GM21576 (cell line): Measurements from ENCODE around the gene SPATA25.
"Not testable (repeated sequence)": the region's sequence is repeated elsewhere in the genome, so short reads cannot be mapped to it uniquely, and the experiment has no call there.

Source experiments
- ATAC-seq: cut with Tn5 transposase; IDR thresholded peaks from one replicate; pipeline ENCODE4 v1.9.1; 2021; ENCODE audit warnings: mild to moderate bottlenecking, moderate library complexity; ENCODE audit not compliant: unreplicated experiment

SPATA25 gene

GRCh38 chr20:45894797-45895196 is 7.4 kb upstream of the SPATA25 start:
- no peak for ATAC-seq

- no peak for ATAC-seq
Observed at GRCh38 chr20:45893831-45894230, 6.4 kb upstream of the SPATA25 start.

DNA sequence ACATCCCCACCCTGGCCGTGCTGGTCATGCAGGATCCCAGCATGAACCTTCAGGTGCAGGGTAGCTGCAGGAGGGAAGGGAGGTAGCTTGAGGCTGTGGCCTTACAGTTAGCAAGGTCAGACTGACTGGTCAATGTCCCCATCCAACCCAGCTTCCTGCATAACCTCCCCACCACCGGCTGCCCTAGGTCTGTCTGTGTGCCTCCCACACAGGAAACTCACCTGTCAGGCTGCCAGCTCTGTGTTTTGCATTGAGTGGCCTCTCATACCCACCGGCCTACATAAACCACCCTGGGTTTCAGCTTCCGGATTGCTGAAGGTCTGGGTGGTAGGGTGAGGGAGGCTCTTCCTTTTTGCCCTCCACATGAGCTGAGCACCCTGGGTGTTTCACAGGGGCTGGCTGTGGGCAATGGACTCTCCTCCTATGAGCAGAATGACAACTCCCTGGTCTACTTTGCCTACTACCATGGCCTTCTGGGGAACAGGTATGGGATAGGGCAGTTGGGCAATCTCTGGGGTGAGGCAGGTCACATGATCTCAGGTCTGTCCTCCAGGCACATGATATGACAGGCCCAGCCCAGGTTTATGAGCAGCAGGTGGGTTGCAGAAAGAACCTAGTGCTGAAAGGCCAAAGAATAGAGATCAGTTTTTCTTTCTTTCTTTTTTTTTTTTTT is 5.5 kb upstream of the SPATA25 start:
- ATAC-seq: no peak

DNA sequence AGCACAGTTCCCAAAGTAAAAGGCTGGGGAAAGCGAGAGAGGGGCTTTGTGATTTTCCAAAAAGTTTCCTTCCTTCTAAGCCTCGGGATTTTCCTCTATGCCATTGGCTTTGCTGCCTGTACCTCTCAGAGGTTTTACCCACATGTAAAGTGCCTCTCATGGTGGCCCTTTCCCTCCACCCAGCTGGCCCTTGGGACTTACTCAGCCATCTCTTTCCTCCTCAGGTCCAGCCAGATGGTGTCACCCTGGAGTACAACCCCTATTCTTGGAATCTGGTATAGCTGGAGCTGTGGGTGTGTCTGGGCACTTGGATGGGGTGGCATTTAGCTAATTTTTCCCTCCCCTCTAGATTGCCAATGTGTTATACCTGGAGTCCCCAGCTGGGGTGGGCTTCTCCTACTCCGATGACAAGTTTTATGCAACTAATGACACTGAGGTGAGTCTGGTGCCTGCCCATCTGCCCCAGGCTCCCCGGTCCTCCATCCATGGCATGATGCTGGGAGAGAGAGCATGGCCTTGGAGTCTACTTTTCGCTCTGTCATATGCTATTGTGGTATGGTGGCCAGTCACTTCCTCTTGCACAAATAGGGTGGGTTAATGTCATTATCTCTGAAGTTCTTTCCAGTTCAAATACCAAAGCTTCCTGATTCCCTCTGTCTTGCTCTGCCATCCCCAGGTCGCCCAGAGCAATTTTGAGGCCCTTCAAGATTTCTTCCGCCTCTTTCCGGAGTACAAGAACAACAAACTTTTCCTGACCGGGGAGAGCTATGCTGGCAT is 4.8 kb upstream of the SPATA25 start:
- no peak for ATAC-seq

DNA sequence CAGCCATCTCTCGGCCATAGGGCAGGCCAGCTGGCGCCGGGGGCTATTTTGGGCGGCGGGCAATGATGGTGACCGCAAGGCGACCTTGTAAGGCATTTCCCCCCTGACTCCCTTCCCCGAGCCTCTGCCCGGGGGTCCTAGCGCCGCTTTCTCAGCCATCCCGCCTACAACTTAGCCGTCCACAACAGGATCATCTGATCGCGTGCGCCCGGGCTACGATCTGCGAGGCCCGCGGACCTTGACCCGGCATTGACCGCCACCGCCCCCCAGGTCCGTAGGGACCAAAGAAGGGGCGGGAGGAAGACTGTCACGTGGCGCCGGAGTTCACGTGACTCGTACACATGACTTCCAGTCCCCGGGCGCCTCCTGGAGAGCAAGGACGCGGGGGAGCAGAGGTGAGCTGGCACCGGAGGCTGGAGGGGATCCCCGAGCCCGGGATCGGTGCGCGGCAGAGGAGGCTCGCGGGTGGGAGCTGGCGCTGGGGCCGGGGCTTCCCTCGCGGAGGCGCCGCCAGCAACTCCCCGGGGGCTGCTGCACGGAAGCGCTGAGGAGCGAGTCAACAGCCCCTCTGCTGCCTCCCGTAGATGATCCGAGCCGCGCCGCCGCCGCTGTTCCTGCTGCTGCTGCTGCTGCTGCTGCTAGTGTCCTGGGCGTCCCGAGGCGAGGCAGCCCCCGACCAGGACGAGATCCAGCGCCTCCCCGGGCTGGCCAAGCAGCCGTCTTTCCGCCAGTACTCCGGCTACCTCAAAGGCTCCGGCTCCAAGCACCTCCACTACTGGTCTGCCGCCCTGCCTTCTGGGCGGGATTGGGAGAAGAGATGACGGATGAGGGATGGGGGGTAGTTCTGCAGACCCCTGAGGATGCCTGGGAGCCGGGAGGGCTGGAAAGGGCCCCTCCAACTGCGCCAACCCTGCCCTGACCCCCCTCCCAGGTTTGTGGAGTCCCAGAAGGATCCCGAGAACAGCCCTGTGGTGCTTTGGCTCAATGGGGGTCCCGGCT is 3.9 kb upstream of the SPATA25 start, which contains the start of the genes CTSA and NEURL2:
CTSA (plus strand) TSS at position 351 of the 999 bp plus-strand sequence; CDS start at position 585, 234 bp downstream.
NEURL2 (minus strand) TSS at position 224 of the 999 bp plus-strand sequence; CDS start at position 7, 217 bp downstream.
- ATAC-seq: peak; percentile 72

DNA sequence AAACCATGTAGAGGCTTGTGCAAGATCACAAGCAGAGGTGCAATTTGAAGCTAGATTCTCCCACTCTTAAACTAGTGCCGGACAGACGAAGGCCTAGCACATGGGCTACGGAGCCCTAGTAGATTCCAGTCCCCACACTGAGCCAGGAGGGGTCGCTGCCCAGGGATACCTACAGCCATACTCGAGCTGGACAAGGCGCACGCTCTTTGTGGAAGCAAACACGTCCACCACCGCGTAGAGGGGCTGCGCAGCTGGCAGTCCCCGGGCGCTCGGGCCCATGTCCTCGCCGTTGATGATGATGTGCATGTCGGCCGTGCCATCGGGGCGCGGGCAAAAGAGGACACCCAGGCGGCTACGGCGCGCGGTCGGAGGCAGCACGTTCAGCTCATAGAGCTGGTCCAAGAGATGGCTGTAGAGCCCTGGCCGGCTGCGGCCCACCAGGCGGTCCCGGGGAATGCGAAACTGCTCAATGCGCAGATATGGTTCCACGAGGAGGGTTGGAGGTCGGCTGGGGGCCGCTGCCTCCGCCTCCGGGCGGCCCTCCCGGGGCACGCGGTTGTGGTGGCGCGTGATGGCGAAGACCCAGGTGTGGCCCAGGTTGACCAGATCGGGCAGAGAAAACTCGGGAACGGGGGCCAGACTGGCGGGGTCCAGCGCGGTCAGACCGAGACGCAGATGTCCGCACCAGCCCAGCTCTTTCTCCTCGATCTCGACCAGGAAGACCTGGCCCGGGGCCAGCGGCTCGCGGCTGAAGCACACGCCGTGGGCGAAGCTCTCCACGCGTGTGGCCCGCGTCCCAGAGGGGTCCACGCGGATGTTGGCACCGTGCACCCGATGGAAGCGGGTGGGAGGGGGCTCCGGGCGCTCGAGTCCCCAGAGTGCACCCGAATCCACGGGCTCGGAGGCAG is 2.9 kb upstream of the SPATA25 start:
- peak; percentile 6 for ATAC-seq

GRCh38 chr20:45888681-45889080 is 1.3 kb upstream of the SPATA25 start:
- no peak for ATAC-seq

GRCh38 chr20:45886590-45887345 is 654 bp downstream of the SPATA25 start:
- no peak for ATAC-seq

DNA sequence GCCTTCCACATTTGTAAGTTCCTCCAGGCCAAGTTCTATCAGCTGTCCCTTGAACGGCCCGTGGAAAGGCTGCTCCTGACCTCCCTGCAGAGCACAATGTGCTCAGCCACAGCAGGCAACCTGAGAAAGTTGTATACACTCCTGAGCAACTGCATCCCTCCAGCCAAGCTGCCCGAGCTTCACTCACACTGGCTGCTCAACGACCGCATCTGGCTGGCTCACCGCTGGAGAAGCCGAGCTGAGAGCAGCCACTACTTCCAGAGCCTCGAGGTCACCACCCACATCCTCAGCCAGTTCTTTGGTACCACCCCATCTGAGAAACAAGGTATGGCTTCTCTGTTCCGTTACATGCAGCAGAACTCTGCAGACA is 4.3 kb downstream of the SPATA25 start:
- ATAC-seq: no peak

DNA sequence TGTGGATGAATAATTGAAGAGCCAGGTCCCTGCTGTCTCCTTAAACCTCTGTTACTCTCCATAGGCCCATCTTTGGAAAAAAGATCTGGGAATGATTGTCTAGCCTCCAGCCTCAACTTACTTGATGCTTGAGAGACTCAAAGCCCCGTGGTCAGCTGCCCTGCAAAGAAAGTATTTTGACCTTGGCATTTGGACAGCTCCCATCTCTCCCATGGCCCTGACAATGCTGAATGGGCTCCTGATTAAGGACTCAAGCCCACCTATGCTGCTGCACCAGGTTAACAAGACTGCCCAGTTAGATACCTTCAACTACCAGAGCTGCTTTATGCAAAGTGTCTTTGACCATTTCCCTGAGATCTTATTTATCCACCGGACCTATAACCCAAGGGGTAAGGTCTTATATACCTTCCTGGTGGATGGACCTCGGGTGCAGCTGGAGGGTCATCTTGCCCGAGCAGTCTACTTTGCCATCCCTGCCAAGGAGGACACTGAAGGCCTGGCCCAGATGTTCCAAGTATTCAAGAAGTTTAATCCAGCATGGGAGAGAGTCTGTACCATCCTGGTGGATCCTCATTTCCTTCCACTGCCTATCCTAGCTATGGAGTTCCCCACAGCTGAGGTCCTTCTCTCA is 4.8 kb downstream of the SPATA25 start:
- ATAC-seq: no peak

- peak; percentile 99 for ATAC-seq
Observed at GRCh38 chr20:45880988-45881788, 6.2 kb downstream of the SPATA25 start, which contains the start of gene ZSWIM1. TSS of gene ZSWIM1 (plus strand) at chr20:45881227. CDS start at chr20:45882593, 1,366 bp downstream.

- no peak for ATAC-seq
Observed at GRCh38 chr20:45878076-45878761, 9.2 kb downstream of the SPATA25 start.

GRCh38 chr20:45874576-45874975 is 12.8 kb downstream of the SPATA25 start:
- ATAC-seq: no peak

DNA sequence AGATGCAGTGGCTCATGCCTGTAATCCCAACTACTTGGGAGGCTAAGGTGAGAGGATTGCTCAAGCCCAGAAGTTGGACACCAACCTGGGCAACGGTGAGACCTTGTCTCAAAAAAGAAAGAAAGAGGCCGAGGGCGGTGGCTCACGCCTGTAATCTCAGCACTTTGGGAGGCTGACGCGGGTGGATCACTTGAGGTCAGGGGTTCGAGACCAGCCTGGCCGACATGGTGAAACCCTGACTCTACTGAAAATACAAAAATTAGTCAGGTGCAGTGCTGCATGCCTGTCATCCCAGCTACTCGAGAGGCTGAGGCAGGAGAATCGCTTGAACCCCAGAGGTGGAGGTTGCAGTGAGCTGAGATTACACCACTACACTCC is 13.3 kb downstream of the SPATA25 start:
- not testable (repeated sequence) for ATAC-seq

- no peak for ATAC-seq
Observed at GRCh38 chr20:45873409-45874103, 13.9 kb downstream of the SPATA25 start.

DNA sequence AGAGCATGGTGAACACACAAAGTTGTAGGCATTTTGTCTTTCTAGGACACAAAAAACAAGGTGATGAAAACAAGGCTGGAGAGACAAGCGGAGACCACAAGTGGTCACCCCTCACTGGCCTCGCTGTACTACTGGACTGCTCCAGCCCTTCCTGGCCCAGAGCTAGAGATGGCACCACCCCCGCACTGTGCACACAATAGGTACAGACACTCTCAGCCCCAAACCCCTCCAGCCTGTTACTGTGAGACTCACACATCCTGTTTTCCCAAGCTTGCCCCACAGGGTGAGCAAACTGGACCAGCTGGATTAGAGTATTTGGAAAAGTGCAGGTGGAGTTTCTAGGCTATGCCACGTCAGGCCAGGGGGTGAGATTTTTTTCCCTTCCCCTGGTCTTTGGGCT is 14.8 kb downstream of the SPATA25 start:
- ATAC-seq: no peak

GRCh38 chr20:45867819-45868176 is 19.6 kb downstream of the SPATA25 start:
- ATAC-seq: no peak
